Activated CD8-positive, alpha-beta T cell treated with anti-CD3 and anti-CD28 coated beads for 36 hours (primary cell): ENCODE measurements around the gene HMCN1. TPM values are rescaled to one million over a fixed set of nuclear protein-coding genes. Genes with fewer than 3 reads are reported as not detected.
"Not testable (repeated sequence)": the region's sequence is repeated elsewhere in the genome, so short reads cannot be mapped to it uniquely, and the experiment has no call there.

Experiments used
- ATAC-seq: fragments of 200-7000 bp; cut with Tn5 transposase; one replicate; pipeline ENCODE4 v1.10.0; 2021; ENCODE audit warnings: mild to moderate bottlenecking, moderate library complexity
- CTCF ChIA-PET: fragments of 350-600 bp; sonication (Branson Sonifier 250); formaldehyde crosslinking; loops from one replicate; lab custom pipeline; 2021; ENCODE audit warnings: antibody characterized with exemption; lab: Charles Lee
- POLR2A ChIA-PET: fragments of 350-600 bp; sonication (Branson Sonifier 250); formaldehyde crosslinking; loops from one replicate; lab custom pipeline; 2021; ENCODE audit warnings: antibody characterized with exemption; lab: Charles Lee
- DNase-seq: peaks from one replicate; pipeline ENCODE4 v3.0.0-alpha.2; 2020
- H3K27ac Mint-ChIP-seq: one replicate; pipeline ENCODE4 v1.8.0; 2021; ENCODE audit warnings: mild to moderate bottlenecking, mixed read lengths
- H3K27me3 Mint-ChIP-seq: one replicate; pipeline ENCODE4 v1.8.0; 2021; ENCODE audit warnings: mixed read lengths
- H3K36me3 Mint-ChIP-seq: one replicate; pipeline ENCODE4 v1.8.0; 2021; ENCODE audit warnings: low read depth, mixed read lengths
- H3K4me1 Mint-ChIP-seq: one replicate; pipeline ENCODE4 v1.8.0; 2021; ENCODE audit warnings: low read depth, mixed read lengths
- H3K4me3 Mint-ChIP-seq: one replicate; pipeline ENCODE4 v1.8.0; 2021; ENCODE audit warnings: mild to moderate bottlenecking, moderate library complexity, mixed read lengths
- H3K9me3 Mint-ChIP-seq: one replicate; pipeline ENCODE4 v1.8.0; 2021; ENCODE audit warnings: mixed read lengths
- CTCF ChIP-seq: fragments of 200-600 bp; IDR thresholded peaks from one replicate; pipeline ENCODE4 v1.8.0; 2022; ENCODE audit warnings: antibody characterized with exemption, mild to moderate bottlenecking
- intact Hi-C: fragments of 100-400 bp; cut with micrococcal nuclease; formaldehyde crosslinking; loops from one replicate; pipeline ENCODE4 v1.10.0; 2022
- total RNA-seq, 2 experiments: library from RNA; stranded (reverse); gene quantifications; one replicate each; pipeline ENCODE4 v1.2.3, GENCODE V29; 2021

HMCN1 gene
- total RNA-seq, 2 experiments from 2014 or later: not detected

- CTCF ChIA-PET: no interaction called here
- ATAC-seq (no peak), DNase-seq (no peak)
- POLR2A ChIA-PET: interaction anchor here (0.6 kb wide), 1 partner anchor 16 kb away, joined by 3 read pairs; no protein-coding TSS in a partner anchor
- peaks cover 15% of the 10 kb centered on the region for H3K4me1 Mint-ChIP-seq
- no peaks in the 10 kb centered on the region for H3K36me3 Mint-ChIP-seq
- H3K27me3 Mint-ChIP-seq: peaks cover 4% of the 10 kb centered on the region
- H3K4me3 Mint-ChIP-seq: no peak overlapping the region
- intact Hi-C loops: no loop called here
- H3K27ac Mint-ChIP-seq: no peak overlapping the region
- no peak for TF ChIP-seq CTCF
- no peaks in the 10 kb centered on the region for H3K9me3 Mint-ChIP-seq
Observed at GRCh38 chr1:186183970-186184628, 449.9 kb downstream of the HMCN1 start.

GRCh38 chr1:186186251-186186650, 452.1 kb downstream of the HMCN1 start:
- not testable (repeated sequence) for H3K27ac Mint-ChIP-seq, H3K27me3 Mint-ChIP-seq

GRCh38 chr1:186187601-186188000, 453.4 kb downstream of the HMCN1 start:
- TF ChIP-seq CTCF: no peak
- ChIA-PET CTCF (interaction anchor here (0.8 kb wide), 1 partner anchor 10 kb away, joined by 3 read pairs; no protein-coding TSS in a partner anchor), POLR2A (no interaction called here)
- Mint-ChIP-seq H3K4me3 (no peak overlapping the region), H3K36me3 (no peaks in the 10 kb centered on the region), H3K27ac (no peak overlapping the region), H3K27me3 (peaks cover 4% of the 10 kb centered on the region), H3K9me3 (no peaks in the 10 kb centered on the region), H3K4me1 (peaks cover 15% of the 10 kb centered on the region)
- intact Hi-C loops: no loop called here
- ATAC-seq: peak; percentile 74
- no peak for DNase-seq

More at GRCh38 chr1:186186251-186186650, 452.1 kb downstream of the HMCN1 start:
- peaks cover 15% of the 10 kb centered on the region for H3K4me1 Mint-ChIP-seq
- H3K9me3 Mint-ChIP-seq, POLR2A ChIA-PET, H3K36me3 Mint-ChIP-seq, CTCF ChIA-PET, H3K4me3 Mint-ChIP-seq, intact Hi-C loops, ATAC-seq, DNase-seq: not testable (repeated sequence)

- no peak for TF ChIP-seq CTCF
- Mint-ChIP-seq H3K27me3 (peaks cover 4% of the 10 kb centered on the region), H3K4me3 (no peak overlapping the region), H3K4me1 (peaks cover 15% of the 10 kb centered on the region), H3K27ac (no peak overlapping the region), H3K9me3 (no peaks in the 10 kb centered on the region), H3K36me3 (no peaks in the 10 kb centered on the region)
- CTCF ChIA-PET: interaction anchor here (0.8 kb wide), 1 partner anchor 10 kb away, joined by 3 read pairs; no protein-coding TSS in a partner anchor
- intact Hi-C loops: no loop called here
- POLR2A ChIA-PET: no interaction called here
- ATAC-seq (peak; percentile 39), DNase-seq (peak; percentile 2)
Observed at GRCh38 chr1:186188004-186188539, 453.9 kb downstream of the HMCN1 start.

GRCh38 chr1:186188736-186189135, 454.5 kb downstream of the HMCN1 start:
- Mint-ChIP-seq H3K4me1 (peaks cover 12% of the 10 kb centered on the region), H3K9me3 (no peaks in the 10 kb centered on the region), H3K27me3 (peaks cover 7% of the 10 kb centered on the region), H3K36me3 (no peaks in the 10 kb centered on the region), H3K27ac (no peak overlapping the region), H3K4me3 (no peak overlapping the region)
- CTCF ChIA-PET: no interaction called here
- POLR2A ChIA-PET: no interaction called here
- intact Hi-C loops: no loop called here
- ATAC-seq: no peak
- no peak for DNase-seq
- TF ChIP-seq CTCF: no peak
